GM03348 (cell line): ENCODE data around the gene ZBTB45.

Experiments
- DNase-seq: peaks from one replicate; pipeline ENCODE4 v3.0.0; 2012; ENCODE audit warnings: low spot score

Gene ZBTB45

GRCh38 chr19:58519355-58520256, at the start of gene ZBTB45:
Gene ZBTB45 (minus strand): TSS chr19:58519810. CDS start chr19:58517673, 2,137 bp downstream.
- DNase-seq: peak; percentile 92

- no peak for DNase-seq
These were observed 49.0 kb upstream of the ZBTB45 start for GRCh38 chr19:58568453-58569130.

- DNase-seq: no peak
These were observed 47.4 kb upstream of the ZBTB45 start for GRCh38 chr19:58566989-58567388.

GRCh38 chr19:58563823-58564222, 44.2 kb upstream of the ZBTB45 start:
- DNase-seq: no peak

- peak; percentile 37 for DNase-seq
These were observed 43.5 kb upstream of the ZBTB45 start for GRCh38 chr19:58563034-58563573.

- DNase-seq: no peak
These were observed 42.8 kb upstream of the ZBTB45 start for GRCh38 chr19:58562122-58563033.

GRCh38 chr19:58561373-58562121, 41.9 kb upstream of the ZBTB45 start:
- no peak for DNase-seq

GRCh38 chr19:58560921-58561320, 41.3 kb upstream of the ZBTB45 start:
- DNase-seq: no peak

GRCh38 chr19:58560007-58560887, 40.6 kb upstream of the ZBTB45 start:
- DNase-seq: no peak

GRCh38 chr19:58559275-58560006, 39.8 kb upstream of the ZBTB45 start:
- DNase-seq: peak; percentile 95

- peak; percentile 94 for DNase-seq
These were observed 39.1 kb upstream of the ZBTB45 start for GRCh38 chr19:58558623-58559274.

- no peak for DNase-seq
These were observed 38.5 kb upstream of the ZBTB45 start, which contains the start of gene UBE2M for GRCh38 chr19:58558066-58558622. Gene UBE2M (minus strand): TSS chr19:58558611. CDS start chr19:58558381, 230 bp downstream.

GRCh38 chr19:58557221-58558065, 37.8 kb upstream of the ZBTB45 start:
- DNase-seq: no peak

- DNase-seq: no peak
These were observed 37.1 kb upstream of the ZBTB45 start for GRCh38 chr19:58556622-58557220.

- no peak for DNase-seq
These were observed 36.5 kb upstream of the ZBTB45 start for GRCh38 chr19:58555920-58556621.

GRCh38 chr19:58555369-58555885, 35.8 kb upstream of the ZBTB45 start:
- DNase-seq: no peak
